Endothelial cell of coronary artery (primary cell): ENCODE results near the gene BBOF1. TPM values are rescaled to one million over a fixed set of nuclear protein-coding genes. Genes with fewer than 3 reads are reported as not detected.

Experiments
- total RNA-seq: library from RNA; depleted of rRNA; stranded (reverse); fragments of >200 nt; gene quantifications from 2 replicates; pipeline ENCODE4 v1.2.3, GENCODE V29; 2014

Gene BBOF1, protein sequence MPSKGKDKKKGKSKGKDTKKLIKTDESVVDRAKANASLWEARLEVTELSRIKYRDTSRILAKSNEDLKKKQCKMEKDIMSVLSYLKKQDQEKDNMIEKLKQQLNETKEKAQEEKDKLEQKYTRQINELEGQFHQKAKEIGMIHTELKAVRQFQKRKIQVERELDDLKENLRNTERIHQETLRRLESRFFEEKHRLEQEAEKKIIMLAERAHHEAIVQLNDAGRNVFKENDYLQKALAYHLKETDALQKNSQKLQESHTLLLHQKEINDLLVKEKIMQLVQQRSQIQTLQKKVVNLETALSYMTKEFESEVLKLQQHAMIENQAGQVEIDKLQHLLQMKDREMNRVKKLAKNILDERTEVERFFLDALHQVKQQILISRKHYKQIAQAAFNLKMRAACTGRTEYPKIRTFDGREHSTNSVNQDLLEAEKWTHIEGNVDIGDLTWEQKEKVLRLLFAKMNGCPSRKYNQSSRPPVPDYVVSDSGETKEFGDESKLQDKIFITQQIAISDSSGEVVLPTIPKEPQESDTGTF
- 1.8 and 2.5 TPM in 2 replicates for total RNA-seq

DNA sequence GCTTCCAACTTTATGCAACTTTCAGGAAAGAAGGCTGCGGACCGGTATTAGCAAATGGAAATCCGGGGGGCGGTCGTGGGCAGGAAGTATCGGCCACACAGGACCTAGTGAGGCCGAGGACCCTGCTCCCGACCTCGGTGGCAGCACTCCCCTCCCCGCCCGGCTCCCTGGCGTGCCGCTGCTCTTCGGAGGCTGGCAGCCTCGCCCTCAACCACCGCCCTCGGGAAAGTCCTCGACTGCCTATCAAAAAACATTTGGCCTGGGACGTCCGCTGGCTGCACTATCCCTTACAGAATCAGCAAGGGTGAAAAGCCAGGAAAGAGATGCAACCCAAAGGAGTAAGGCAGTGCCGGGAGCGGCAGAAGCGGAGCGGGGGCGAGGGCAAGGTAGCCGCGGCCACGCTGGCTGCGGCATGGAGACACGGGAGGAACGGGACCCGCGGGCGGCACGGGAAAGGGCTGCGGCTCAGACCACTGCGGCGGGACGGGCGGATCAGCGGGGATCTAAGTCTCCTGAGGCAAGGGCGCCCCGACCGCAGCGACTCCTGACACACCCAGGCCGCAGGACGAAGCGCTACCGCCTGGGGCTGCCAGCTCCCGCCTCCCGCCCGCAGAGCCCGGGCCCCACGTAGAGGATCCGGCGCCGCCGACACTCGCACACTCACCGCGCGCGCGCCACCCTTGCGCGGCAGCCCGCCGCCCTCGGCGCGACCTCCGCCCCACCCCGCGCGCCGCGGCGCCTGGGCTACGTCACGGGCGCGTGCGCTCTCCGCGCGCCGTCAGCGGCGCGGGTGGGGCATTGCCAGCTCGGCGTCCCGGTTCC is at the start of gene BBOF1, which contains the start of gene ENTPD5:
Gene BBOF1 (plus strand): TSS at position 764 of the 822 bp plus-strand sequence. CDS start 130 bp downstream, outside the sequence.
Gene ENTPD5 (minus strand): TSS at position 703 of the 822 bp plus-strand sequence. CDS start 31,186 bp downstream, outside the sequence.

DNA sequence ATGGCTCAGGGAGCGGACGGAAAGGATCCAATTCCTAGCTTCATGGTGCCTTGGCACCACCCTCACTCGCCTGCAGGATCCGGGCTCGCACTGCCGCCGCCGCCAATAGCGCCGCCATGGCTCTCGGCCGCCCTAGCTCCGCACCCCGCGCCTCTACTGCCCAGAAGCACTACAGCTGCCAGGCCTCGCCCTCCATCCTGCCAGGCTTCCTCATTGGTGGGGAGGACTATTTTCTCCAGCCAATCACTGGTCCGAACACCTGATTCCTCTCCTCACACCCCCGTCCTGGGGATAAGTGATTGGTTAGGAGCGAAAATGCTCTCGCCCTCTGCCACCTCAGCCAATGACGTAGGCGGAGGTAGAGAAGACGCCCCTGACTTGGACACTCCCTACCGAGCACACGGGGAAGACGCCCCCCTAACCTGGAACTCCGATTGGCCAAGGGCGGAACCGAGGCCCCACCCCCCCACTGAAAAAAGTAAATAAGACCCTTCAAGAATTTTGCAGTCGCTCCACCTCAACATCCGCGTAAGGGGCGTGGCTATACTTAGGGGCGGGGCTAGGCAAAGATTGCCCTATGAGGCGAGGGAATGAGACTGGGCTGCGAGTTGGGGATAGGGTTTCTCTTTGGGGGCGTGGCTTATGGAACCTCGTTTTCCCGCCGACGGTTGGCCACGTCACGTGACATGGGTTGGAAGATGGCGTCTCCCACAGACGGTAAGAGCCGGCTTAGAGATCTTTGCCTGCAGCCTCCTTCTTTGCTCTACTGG is 65.3 kb downstream of the BBOF1 start, which contains the start of the genes ALDH6A1 and LIN52:
Gene ALDH6A1 (minus strand): TSS at position 177 of the 770 bp plus-strand sequence. CDS start 59 bp downstream, at position 118.
Gene LIN52 (plus strand): TSS at position 680 of the 770 bp plus-strand sequence. CDS start 19 bp downstream, at position 699.

Other genes with a start within 250 kb of the BBOF1 start
- 1.2 and 4.2 TPM in 2 replicates for gene PTGR2, start 167.5 kb upstream of the BBOF1 start, total RNA-seq
- 52.8 and 54.2 TPM in 2 replicates for gene ZNF410, start 132.5 kb upstream of the BBOF1 start, total RNA-seq
- 2.2 and 3.1 TPM in 2 replicates for gene FAM161B, start 69.3 kb upstream of the BBOF1 start, total RNA-seq
- gene COQ6, start 69.0 kb upstream of the BBOF1 start, total RNA-seq, result 13.9 and 15.1 TPM in 2 replicates
- 5.7 and 7.1 TPM in 2 replicates for gene ENTPD5, start 61 bp upstream of the BBOF1 start, total RNA-seq
- gene ALDH6A1, start 65.1 kb downstream of the BBOF1 start, total RNA-seq, result 14.9 and 15.3 TPM in 2 replicates
- 6.4 and 9.3 TPM in 2 replicates for gene LIN52, start 65.6 kb downstream of the BBOF1 start, total RNA-seq
- gene VSX2, start 220.1 kb downstream of the BBOF1 start, total RNA-seq, result not detected in 2 replicates